Measurements from ENCODE around the gene POLR1A. TPM values are rescaled to one million over a fixed set of nuclear protein-coding genes. Genes with fewer than 3 reads are reported as not detected.

Gene POLR1A
- total and polyA plus RNA-seq, 2 of the 8 experiments (the other 6 are each of a cell fraction or from before 2014, with no cell fraction given) = 8.9 to 58.1 TPM

GRCh38 chr2:86039963-86040655, 65.6 kb downstream of the POLR1A start (continued):
- TF ChIP-seq E2F6 (IDR thresholded peaks at IDR 0.05) (no peak), GABPA (IDR thresholded peaks at IDR 0.05; ENCODE audit: borderline replicate concordance, insufficient read depth, low read length) (no peak)

Measured in H1 (cell line).